Lung microvascular endothelial cell (primary cell): ENCODE measurements around the gene EXD2. TPM values are rescaled to one million over a fixed set of nuclear protein-coding genes. Genes with fewer than 3 reads are reported as not detected.

Source experiments
- DNase-seq, 2 donors: peaks; one replicate each; pipeline versions ENCODE4 v3.0.0 to v3.0.0-alpha.2; 2010; ENCODE audit warnings: low read depth in 2 of 2
- total RNA-seq: library from RNA; depleted of rRNA; stranded (reverse); fragments of >200 nt; gene quantifications from 2 replicates; pipeline ENCODE4 v1.2.1, GENCODE V29; 2014

EXD2 gene
- total RNA-seq, 1 donor from 2014 or later, result 21.0 TPM

GRCh38 chr14:69247676-69248440 lies 56.6 kb downstream of the EXD2 start:
- no peak for DNase-seq

DNA sequence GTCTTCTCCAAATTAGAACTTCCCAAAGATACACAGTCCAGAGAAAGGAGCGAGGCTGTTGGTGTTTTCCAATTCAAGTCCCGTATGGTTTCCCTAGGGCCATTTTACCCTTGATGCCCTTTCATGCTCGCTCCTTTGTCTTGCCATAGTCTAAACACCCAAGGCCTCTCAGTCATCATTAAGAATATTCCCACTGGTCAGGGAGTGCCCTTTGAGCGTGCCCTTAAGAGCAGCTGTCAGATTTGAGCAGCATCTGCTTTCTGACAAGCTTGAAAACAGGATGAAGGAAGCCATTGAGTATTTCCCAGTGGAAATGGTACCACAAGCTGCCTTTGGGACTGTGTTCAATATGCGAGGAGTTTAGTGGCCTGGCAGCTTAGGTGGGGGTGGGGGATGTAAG lies 58.3 kb downstream of the EXD2 start:
- no peak for DNase-seq

DNA sequence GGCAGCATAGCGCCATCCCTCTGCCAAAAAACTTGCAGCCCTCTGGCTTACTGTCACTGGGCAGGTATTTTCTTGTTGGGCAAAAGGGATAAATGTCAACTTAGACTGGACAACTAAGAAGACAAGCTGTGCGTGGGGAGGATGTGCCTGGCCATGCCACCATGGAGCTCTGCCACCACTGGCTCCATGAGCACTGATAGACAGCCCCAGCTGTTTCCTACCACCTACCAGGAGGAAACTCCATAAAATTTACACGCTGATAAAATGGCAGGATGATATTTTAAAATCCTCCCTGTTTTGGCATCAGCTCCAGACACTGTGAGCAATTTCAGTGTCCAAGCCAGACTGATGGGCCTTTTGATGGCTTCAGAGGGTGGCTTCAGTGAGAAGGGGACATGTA lies 61.6 kb downstream of the EXD2 start:
- DNase-seq, result no peak

DNA sequence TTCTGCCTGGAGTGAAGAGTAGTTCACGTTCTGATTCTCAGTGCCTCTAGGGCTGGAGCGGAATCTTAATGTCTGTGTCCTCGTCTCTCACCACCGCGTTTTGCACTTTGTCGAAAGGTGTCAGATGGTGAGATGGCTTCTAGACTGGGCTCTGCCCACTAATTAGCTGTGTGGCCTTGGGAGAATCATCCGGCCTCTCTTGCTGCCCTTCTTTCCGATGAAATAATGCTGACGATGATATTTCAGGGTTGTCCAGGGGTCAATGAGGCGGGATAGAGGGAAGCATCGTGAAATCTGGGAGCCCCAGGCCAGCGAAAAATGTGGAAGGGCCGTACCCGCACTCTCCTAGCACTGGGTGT lies 67.8 kb downstream of the EXD2 start:
- DNase-seq, result no peak

DNA sequence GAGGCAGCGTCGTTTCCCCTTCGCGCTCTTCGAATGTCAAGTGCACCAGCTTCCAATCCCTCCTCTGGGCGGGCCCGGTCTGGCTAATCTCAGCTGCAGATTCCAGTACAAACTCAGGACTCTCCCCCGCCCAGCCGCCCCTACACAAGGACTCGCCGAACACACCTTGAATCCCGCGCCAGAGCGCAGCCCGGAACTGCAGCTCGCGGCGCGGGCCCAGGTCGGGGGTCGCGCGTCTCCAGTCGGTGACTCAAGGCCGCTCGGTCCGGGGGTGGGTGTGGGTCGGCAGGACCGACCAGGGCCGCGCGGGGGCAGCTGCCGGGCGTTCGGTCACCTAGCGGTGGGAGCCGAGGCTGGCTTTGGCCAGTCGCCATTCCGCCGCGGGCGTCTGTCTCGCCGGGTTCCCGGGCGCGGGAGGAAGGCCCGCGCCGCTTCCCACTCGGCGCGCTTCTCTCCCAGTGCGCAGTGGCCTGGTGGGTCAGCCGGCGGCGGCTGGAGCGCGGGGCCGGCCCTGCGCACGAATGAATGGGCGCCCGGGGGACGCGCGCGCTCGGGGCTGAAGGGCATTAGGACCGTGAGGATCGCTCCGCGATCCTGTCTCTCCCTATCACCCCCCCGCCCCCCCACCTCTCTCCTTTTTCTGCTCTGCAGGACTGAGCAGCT lies 68.4 kb downstream of the EXD2 start, which contains the start of gene GALNT16:
Gene GALNT16 (plus strand): TSS at position 632 of the 663 bp plus-strand sequence. CDS start 133 bp downstream, outside the sequence.
- DNase-seq, result peak; percentile 35 to 46

GRCh38 chr14:69260190-69260860 lies 69.0 kb downstream of the EXD2 start:
- DNase-seq, result peak; percentile 21 to 48

DNA sequence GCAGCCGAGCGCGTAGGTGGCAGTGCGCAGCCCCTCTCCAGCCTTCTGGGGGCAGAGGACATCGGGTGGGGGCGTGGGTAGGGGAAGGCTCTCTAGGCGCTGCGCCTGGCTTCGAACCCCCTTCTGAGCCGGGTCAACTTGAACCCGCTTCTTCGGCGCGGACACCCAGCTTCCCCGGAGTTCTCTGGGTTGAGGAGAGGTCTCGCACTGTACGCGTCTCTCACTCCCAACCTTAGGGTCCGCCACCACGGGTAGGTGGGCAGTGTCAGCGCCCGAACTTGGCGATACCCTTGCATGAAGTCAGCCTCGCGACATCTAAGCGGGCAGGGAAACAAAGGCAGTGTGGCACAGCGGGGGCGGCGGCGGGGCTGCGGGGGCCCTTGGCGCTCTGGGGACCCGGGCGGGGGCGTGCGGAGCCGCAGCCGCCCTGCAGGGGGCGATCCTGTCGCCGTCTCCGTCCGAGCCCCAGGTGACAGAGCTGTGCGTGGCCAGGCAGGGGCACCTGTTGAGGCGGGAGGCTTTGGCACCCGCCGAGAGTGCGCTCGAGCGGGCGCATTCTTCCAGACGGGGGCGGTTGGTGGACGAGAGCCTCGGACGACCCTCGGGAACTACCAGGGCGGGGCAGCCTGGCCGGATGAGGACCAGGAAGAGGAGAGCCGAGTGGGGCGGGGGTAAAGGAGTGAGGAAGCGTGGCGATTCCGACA lies 69.7 kb downstream of the EXD2 start:
- DNase-seq, result peak; percentile 18 to 52

GRCh38 chr14:69261761-69262331 lies 70.5 kb downstream of the EXD2 start:
- DNase-seq, result no peak

DNA sequence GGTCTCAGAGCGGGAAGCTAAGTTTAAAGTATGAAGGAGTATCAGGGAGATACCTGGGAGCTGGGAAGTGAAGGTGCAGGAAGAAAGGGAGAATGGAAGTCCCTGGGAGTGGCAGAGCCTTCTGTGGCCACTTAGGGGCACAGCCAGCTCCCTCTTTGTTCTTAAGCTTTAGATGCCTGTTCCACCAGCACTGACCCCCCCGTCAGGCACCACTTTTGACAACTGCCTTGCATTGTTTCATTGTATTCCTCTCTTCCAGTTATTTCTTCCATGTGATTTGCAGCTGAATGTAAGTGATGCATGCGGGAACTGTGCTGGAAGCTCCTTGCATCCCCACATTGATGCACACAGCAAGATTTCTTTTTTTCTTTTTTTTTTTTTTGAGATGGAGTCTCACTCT lies 71.2 kb downstream of the EXD2 start:
- DNase-seq, result no peak

DNA sequence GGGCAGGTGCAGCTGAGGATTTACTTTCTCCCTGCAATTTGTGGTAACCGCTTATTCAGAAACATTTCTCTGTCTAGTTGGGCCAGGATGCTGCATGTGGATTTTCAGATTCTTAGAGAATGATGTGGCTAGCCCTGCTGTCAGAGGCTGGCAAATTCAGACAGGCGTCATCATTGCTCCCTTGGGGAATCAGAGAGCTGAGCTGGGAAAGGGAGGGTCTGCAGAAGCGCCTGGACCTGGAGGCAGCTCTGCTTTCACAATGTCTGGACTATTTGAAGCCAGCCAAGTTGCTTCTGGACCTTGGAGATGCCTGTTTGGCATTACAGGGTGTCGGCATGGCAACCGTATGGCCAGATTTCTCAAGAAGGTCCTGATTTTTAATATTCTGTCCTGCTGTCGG lies 72.1 kb downstream of the EXD2 start:
- DNase-seq, result no peak

GRCh38 chr14:69263771-69264170 lies 72.5 kb downstream of the EXD2 start:
- DNase-seq, result no peak

DNA sequence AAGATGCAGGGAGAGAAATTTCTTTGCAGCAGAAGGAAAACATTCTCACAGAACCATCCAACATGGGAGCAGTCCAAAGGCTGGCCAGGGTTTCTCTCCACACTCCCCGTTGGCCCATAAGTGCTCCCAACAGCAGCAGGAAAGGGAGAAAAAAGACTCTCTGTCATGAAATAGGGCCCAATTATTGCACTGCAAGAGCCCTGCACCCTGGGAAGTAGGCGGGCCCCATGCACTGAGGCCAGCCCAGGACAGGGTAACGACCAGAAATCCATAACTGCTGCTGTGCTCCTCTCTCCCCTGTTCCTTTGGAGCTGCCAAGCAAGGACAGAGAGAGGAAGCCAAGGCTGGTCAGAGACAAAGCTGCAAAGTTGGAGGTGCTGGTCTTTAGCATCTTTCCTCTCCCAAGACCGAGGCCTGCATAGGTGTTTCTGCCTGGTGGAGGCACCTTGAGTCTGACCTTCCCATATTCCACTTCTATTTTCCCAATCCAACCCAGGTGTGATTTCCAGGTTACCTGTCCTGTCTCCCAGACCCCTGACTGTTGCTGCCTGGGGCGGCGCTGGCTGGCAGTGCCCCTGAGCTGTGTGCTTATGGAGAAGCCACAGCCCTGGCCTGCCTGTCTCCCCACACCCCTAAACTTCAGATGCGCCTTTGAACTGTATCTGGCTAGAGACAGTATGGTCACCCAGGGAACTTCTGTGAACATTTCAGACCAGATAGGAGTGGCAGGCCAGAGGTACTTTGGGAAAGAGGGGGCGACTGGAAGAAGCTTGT lies 75.5 kb downstream of the EXD2 start:
- no peak for DNase-seq

DNA sequence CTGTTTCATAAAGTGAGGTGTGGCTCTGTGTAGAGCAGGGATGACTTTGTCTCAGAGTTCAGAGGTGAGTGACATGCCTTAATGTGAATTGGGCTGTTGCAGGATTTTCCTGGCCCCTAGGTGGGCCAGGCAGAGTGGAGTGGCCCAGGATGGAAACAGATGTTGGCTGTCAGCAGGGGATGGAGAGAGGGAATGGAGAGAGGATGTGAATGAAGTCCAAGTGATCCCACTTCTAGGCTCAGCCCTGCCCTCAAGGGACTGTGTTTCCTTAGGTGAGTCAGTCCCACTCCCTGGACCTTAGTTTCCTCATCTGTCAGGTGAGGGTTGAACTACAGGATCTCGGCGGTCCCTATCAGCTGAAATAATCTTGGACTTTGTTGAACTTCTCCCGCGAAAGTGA lies 76.2 kb downstream of the EXD2 start:
- no peak for DNase-seq

GRCh38 chr14:69268223-69268622 lies 76.9 kb downstream of the EXD2 start:
- peak in 1 of 2 donors; percentile 32 for DNase-seq

GRCh38 chr14:69268763-69269162 lies 77.5 kb downstream of the EXD2 start:
- peak; percentile 43 to 76 for DNase-seq

- DNase-seq, result no peak
These were observed 78.1 kb downstream of the EXD2 start for GRCh38 chr14:69269381-69269780.

DNA sequence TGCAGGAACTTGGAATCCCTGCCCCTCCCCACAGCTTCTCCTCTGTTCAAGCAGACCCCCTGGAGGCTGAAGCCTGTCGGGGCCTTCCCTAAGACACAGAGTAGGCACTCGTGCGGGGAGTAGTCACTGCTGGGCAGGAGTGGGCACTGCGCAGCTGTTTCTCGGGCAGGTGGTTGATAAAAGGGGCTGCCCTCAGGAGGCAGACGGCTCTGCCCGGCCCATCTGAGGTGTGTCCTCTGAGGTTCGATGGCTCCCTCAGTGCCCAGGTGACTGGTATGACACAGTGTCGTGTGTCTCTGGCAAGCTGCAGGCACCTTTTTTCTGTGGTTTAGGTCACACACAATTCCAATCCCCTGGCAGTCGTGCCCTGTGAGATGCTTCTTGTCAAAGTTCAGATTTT lies 78.8 kb downstream of the EXD2 start:
- DNase-seq, result no peak

- no peak for DNase-seq
These were observed 79.8 kb downstream of the EXD2 start for GRCh38 chr14:69270795-69271708.

GRCh38 chr14:69274321-69274720 lies 83.0 kb downstream of the EXD2 start:
- DNase-seq, result no peak

DNA sequence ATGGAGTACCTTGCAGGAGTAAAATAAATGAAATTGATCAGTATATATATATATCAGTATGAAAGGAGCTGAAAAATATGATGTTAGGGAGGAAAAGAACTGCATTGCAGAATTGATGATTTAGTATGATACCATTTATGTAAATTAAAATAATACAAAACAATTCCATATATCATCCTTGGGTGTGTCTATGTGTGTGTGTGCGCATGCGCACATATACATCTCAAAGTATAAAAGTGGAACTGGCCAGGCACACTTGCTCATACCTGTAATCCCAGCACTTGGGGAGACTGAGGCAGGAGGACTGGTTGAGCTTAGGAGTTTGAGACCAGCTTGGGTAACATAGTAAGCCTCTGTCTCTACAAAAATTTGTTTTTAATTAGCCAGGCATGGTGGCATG lies 84.0 kb downstream of the EXD2 start:
- no peak for DNase-seq
